ENCODE data around the gene RFX8.

Gene RFX8

DNA sequence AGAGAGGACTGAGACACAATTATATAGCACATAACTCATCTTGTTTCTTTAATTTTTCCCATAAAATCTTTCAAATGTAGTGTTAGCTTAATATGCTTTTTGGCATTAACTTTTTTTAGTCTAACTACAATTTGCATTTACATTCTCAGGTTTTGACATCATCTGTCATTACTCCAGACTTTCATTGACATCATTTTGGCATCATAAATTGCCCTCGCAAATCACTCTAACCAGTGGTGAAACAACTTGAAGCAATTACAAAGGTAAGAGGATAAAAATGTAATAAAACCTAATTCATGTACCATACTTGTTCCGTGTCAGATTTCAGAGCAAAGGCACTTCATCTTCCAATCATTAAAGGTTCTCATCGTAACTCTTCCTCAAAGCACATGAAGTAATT is 41.4 kb downstream of the RFX8 start:
- ChIA-PET CTCF (interaction anchor here (0.7 to 1.5 kb wide), 2 partner anchors 14 to 254 kb away, joined by 3 to 5 read pairs; no protein-coding TSS in a partner anchor), POLR2A (no interaction called here)
- DNase-seq (ENCODE audit: extremely low spot score) = no peak
- TF ChIP-seq, protein P1, sequence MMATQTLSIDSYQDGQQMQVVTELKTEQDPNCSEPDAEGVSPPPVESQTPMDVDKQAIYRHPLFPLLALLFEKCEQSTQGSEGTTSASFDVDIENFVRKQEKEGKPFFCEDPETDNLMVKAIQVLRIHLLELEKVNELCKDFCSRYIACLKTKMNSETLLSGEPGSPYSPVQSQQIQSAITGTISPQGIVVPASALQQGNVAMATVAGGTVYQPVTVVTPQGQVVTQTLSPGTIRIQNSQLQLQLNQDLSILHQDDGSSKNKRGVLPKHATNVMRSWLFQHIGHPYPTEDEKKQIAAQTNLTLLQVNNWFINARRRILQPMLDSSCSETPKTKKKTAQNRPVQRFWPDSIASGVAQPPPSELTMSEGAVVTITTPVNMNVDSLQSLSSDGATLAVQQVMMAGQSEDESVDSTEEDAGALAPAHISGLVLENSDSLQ (IDR thresholded peaks at IDR 0.05) = peak; percentile 89
- TF ChIP-seq ZNF384 (IDR thresholded peaks at IDR 0.05) (no peak), ELF4 (IDR thresholded peaks at IDR 0.05) (no peak), CTBP1 (IDR thresholded peaks at IDR 0.05; ENCODE audit: borderline replicate concordance) (peak; percentile 74; the same call in 1 of the 2 replicates)

DNA sequence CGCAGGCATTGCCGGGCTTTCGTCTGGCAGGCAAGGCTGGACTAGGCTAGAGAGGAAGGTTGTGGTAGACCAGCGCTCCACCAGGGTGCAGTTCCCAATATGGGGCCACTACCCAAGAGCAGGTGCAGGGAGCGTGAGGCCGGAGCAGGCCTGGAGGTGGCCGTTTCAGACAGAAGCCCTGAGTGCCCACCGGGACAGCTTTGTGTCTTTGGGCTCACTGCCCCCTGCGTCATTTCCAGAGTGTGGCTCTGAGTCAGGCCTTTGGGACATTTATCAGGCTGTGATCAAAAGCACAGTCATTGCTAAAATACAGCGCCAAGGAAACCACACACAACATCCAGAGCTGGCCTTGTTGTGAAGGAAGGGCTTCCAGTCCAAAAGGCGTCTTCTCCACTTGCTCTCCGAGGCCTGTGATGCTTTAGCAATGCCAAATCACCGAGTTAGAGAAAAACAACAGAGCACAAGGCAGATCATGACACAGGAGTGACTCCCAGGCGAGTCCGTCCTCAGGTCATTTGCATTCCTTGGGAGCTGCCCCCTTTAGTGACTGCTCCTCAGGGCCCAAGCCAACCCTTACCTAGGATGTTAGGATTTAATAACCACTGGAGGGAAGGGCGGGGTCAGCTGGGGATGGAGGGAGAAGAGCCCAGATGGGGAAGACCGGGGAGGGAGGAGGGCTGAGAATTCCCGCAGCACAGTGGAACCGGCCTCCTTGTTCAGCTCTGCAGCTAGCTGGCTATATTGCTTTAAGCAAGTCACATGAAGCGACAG is 42.3 kb downstream of the RFX8 start:
- CTCF ChIA-PET = interaction anchor here (1.5 kb wide), 1 partner anchor 14 kb away, joined by 5 read pairs; no protein-coding TSS in a partner anchor
- no peak for DNase-seq (ENCODE audit: extremely low spot score)
- TF ChIP-seq ZNF384 (IDR thresholded peaks at IDR 0.05) = no peak
- no peak for TF ChIP-seq TARDBP (IDR thresholded peaks at IDR 0.05)
- no peak for TF ChIP-seq FOXA1 (IDR thresholded peaks at IDR 0.05)
- TF ChIP-seq HDGF (IDR thresholded peaks at IDR 0.05; ENCODE audit: borderline replicate concordance) = no peak
- no peak for TF ChIP-seq ARNT (IDR thresholded peaks at IDR 0.05)
- no peak for TF ChIP-seq FOXM1 (IDR thresholded peaks at IDR 0.05; ENCODE audit: borderline replicate concordance)
- no peak for TF ChIP-seq L3MBTL2 (conservative IDR thresholded peaks at IDR 0.05)
- no peak for TF ChIP-seq NFRKB (IDR thresholded peaks at IDR 0.05)
- TF ChIP-seq SP1 (IDR thresholded peaks at IDR 0.05) = no peak
- no peak for TF ChIP-seq BHLHE40 (IDR thresholded peaks at IDR 0.05; ENCODE audit: borderline replicate concordance)
- no peak for TF ChIP-seq CTBP1 (IDR thresholded peaks at IDR 0.05; ENCODE audit: borderline replicate concordance)
- TF ChIP-seq, protein P1 (IDR thresholded peaks at IDR 0.05) = no peak
- no peak for TF ChIP-seq SUZ12 (IDR thresholded peaks at IDR 0.05)
- no peak for TF ChIP-seq ELF4 (IDR thresholded peaks at IDR 0.05)
- TF ChIP-seq FOXK2 (IDR thresholded peaks at IDR 0.05) = no peak
- TF ChIP-seq LEF1 (IDR thresholded peaks at IDR 0.05; ENCODE audit: borderline replicate concordance) = no peak
- POLR2A ChIA-PET = no interaction called here

DNA sequence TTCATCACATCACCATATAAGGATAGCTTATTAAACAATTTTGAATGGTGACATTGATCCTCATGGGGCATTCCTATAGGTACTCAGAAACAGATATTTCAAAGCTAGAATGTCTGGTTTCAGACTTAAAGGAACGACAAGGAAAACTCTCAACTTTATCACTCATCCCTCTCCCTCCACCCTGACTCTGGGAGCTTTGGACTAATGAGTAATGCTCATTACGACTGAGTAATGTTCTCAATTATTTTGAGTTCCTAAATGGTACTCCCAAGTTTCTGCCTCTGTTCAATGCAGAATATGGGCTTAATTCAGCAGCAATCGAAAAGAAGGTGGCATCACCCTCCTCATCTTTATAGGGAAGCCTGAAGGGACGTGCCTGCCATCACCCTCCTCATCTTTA is 43.4 kb downstream of the RFX8 start:
- ChIA-PET CTCF (interaction anchor here (0.6 kb wide), 1 partner anchor 1011 kb away, joined by 3 read pairs; no protein-coding TSS in a partner anchor), POLR2A (no interaction called here)
- TF ChIP-seq FOXA1 (IDR thresholded peaks at IDR 0.05) (no peak), SUZ12 (IDR thresholded peaks at IDR 0.05) (no peak), ARNT (IDR thresholded peaks at IDR 0.05) (no peak), TARDBP (IDR thresholded peaks at IDR 0.05) (no peak), FOXK2 (IDR thresholded peaks at IDR 0.05) (no peak), BHLHE40 (IDR thresholded peaks at IDR 0.05; ENCODE audit: borderline replicate concordance) (no peak), FOXM1 (IDR thresholded peaks at IDR 0.05; ENCODE audit: borderline replicate concordance) (no peak)
- no peak for DNase-seq (ENCODE audit: extremely low spot score)

DNA sequence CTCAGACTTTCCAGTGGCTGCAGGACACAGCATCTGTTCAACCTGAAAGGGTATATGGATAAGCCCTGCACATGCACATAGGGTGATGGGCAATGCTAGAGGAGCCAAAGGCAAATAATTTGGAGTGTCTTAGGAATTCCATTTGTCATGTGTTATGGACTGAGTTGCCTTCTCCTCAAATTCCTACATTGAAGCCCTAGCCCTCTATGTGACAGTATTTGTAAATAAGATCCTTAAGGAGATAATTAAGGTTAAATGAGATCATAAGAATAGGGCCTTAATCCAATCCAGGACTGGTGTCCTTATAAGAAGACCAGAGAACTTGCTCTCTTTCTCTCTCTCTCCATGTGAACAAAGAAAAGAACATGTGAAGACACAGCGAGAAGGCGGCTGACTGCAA is 44.8 kb downstream of the RFX8 start:
- TF ChIP-seq ARNT (IDR thresholded peaks at IDR 0.05) (no peak), FOXA1 (IDR thresholded peaks at IDR 0.05) (no peak), SP1 (IDR thresholded peaks at IDR 0.05) (no peak), L3MBTL2 (conservative IDR thresholded peaks at IDR 0.05) (no peak), SUZ12 (IDR thresholded peaks at IDR 0.05) (no peak)
- ChIA-PET CTCF (interaction anchor here (2.2 kb wide), 1 partner anchor 11 kb away, joined by 4 read pairs; no protein-coding TSS in a partner anchor), POLR2A (no interaction called here)
- DNase-seq (ENCODE audit: extremely low spot score) = no peak

DNA sequence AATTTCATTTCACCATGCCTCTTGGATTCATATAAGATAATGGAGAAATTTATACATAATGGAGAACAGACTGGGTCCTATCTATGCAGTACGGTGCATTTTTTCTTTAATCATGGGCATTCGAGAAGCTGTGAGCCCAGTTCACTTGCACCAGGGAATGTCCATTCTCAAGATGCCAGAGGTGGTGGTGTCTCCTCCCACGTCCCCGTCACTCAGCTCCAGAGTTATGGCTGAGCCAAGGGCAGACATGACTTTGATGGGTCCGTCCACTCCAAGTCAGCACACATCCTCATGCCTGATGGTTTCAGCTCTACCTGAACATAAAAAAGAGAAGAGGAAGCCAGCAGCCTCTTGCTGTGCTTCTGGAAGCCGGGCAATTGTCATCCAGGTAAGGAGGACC is 45.5 kb downstream of the RFX8 start:
- ChIA-PET CTCF (interaction anchor here (2.2 kb wide), 1 partner anchor 11 kb away, joined by 4 read pairs; no protein-coding TSS in a partner anchor), POLR2A (no interaction called here)
- DNase-seq (ENCODE audit: extremely low spot score) = no peak
- no peak for TF ChIP-seq SP1 (IDR thresholded peaks at IDR 0.05)
- TF ChIP-seq FOXK2 (IDR thresholded peaks at IDR 0.05) = no peak
- no peak for TF ChIP-seq TARDBP (IDR thresholded peaks at IDR 0.05)
- TF ChIP-seq FOXA1 (IDR thresholded peaks at IDR 0.05) = no peak
- TF ChIP-seq SUZ12 (IDR thresholded peaks at IDR 0.05) = no peak
- TF ChIP-seq LEF1 (IDR thresholded peaks at IDR 0.05; ENCODE audit: borderline replicate concordance) = no peak
- no peak for TF ChIP-seq ELF4 (IDR thresholded peaks at IDR 0.05)
- TF ChIP-seq FOXM1 (IDR thresholded peaks at IDR 0.05; ENCODE audit: borderline replicate concordance) = no peak

DNA sequence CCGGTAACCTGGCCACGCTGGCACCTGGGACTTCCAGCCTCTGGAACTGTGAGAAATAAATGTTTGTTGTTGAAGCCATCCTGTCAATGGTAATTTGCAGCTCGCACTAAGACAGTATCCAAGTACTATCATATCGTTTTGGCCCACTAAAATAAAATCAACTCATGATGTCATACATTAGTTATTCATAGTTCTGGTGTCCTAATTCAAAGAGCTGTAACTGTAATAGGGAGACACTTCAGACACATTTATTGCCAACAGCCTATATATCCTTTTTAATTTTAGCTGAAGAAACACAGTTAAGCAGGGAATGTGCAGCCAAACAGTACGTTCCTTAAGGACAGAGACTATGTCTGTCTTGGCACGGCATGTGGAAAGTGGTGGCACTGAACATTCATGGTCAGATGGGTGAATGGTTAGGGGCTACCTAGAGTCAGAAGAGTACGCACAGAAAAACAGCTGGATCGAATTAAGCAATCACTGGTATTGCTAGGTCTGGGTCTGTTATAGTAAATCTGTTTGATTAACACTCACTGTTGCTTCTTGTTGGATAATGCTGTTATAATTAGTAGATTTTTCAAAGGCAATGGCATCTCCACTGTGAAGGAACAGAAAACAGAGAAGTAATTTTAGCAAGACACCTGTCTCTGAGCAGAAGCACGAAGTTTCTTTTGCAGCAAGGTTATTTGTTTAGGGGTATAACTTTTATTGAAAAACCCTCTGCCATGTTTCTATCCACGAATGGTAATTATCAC is 46.3 kb downstream of the RFX8 start:
- CTCF ChIA-PET = interaction anchor here (2.2 kb wide), 1 partner anchor 10 kb away, joined by 4 read pairs; no protein-coding TSS in a partner anchor
- no peak for DNase-seq (ENCODE audit: extremely low spot score)
- TF ChIP-seq BHLHE40 (IDR thresholded peaks at IDR 0.05; ENCODE audit: borderline replicate concordance) = no peak
- POLR2A ChIA-PET = no interaction called here

DNA sequence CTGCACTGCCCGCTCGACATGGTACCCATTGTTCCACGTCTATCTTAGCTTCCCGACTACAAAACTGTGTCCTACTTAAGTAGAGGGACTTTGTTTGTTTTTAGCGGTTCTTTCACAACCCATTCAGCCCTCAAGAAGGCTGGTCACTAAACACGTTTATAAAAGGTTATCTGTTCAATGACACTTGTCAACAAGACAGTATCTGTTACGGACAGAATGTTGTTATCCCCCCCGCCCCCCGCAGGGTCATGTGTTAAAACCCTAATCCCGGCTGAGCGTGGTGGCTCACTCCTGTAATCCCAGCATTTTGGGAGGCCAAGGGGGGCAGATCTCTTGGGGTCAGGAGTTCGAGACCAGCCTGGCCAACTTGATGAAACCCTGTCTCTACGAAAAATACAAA is 47.2 kb downstream of the RFX8 start:
- no peak for TF ChIP-seq L3MBTL2 (conservative IDR thresholded peaks at IDR 0.05)
- no peak for TF ChIP-seq FOXA1 (IDR thresholded peaks at IDR 0.05)
- no peak for TF ChIP-seq FOXK2 (IDR thresholded peaks at IDR 0.05)
- TF ChIP-seq SP1 (IDR thresholded peaks at IDR 0.05) = no peak
- no peak for TF ChIP-seq ZNF384 (IDR thresholded peaks at IDR 0.05)
- no peak for TF ChIP-seq ARNT (IDR thresholded peaks at IDR 0.05)
- TF ChIP-seq BHLHE40 (IDR thresholded peaks at IDR 0.05; ENCODE audit: borderline replicate concordance) = no peak
- TF ChIP-seq, protein P1 (IDR thresholded peaks at IDR 0.05) = no peak
- no peak for TF ChIP-seq LEF1 (IDR thresholded peaks at IDR 0.05; ENCODE audit: borderline replicate concordance)
- no peak for TF ChIP-seq NFRKB (IDR thresholded peaks at IDR 0.05)
- no peak for TF ChIP-seq TARDBP (IDR thresholded peaks at IDR 0.05)
- no peak for TF ChIP-seq HDGF (IDR thresholded peaks at IDR 0.05; ENCODE audit: borderline replicate concordance)
- no peak for TF ChIP-seq SUZ12 (IDR thresholded peaks at IDR 0.05)
- ChIA-PET CTCF (interaction anchor here (2.2 kb wide), 1 partner anchor 9 kb away, joined by 4 read pairs; no protein-coding TSS in a partner anchor), POLR2A (no interaction called here)
- no peak for DNase-seq (ENCODE audit: extremely low spot score)
